Vagina (tissue), 2 donors: ENCODE measurements around the gene ZZZ3. TPM values are rescaled to one million over a fixed set of nuclear protein-coding genes. Genes with fewer than 3 reads are reported as not detected.
A peak's percentile ranks its signal among the peaks of the same experiment; 100 is the strongest.

Experiments used
- DNase-seq, 2 donors: peaks; one replicate each; pipeline ENCODE4 v3.0.0-alpha.2; 2017; ENCODE audit errors: extremely low spot score in 2 of 2
- H3K27ac ChIP-seq: fragments of 200-600 bp; sonication (generic); one replicate; pipeline ENCODE4 v1.5.1; 2019
- H3K27me3 ChIP-seq: fragments of 200-600 bp; sonication (generic); one replicate; pipeline ENCODE4 v1.5.1; 2019
- H3K36me3 ChIP-seq, 2 donors: fragments of 200-600 bp; sonication (generic); one replicate each; pipeline ENCODE4 v1.5.1; 2017 to 2019
- H3K4me1 ChIP-seq: fragments of 200-600 bp; sonication (generic); one replicate; pipeline ENCODE4 v1.5.1; 2019
- H3K4me3 ChIP-seq, 2 donors: fragments of 200-600 bp; sonication (generic); 1 replicate in 1 of 2; 2 replicates in 1 of 2; pipeline ENCODE4 v1.5.1; 2016 to 2019
- H3K9me3 ChIP-seq: fragments of 200-600 bp; sonication (generic); one replicate; pipeline ENCODE4 v1.5.1; 2019
- CTCF ChIP-seq, 3 experiments: fragments of 450-650 bp in 2 of 3; fragments of 200-600 bp in 1 of 3; sonication (generic) in 1 of 3; IDR thresholded peaks; one replicate each; pipeline ENCODE4 v1.5.1; 2017 to 2019; ENCODE audit warnings: antibody characterized with exemption in 3 of 3, mild to moderate bottlenecking in 2 of 3, moderate library complexity in 2 of 3
- POLR2A ChIP-seq, 2 donors: fragments of 450-650 bp; IDR thresholded peaks; one replicate each; pipeline ENCODE4 v1.6.1; 2017; ENCODE audit warnings: antibody characterized with exemption in 2 of 2, mild to moderate bottlenecking in 2 of 2, moderate library complexity in 2 of 2
- POLR2AphosphoS5 ChIP-seq, 2 donors: sonication (generic); formaldehyde crosslinking; IDR thresholded peaks; one replicate each; pipeline ENCODE4 v1.9.0; 2017; ENCODE audit warnings: antibody characterized with exemption in 2 of 2, mild to moderate bottlenecking in 2 of 2, low read depth in 1 of 2; ENCODE audit not compliant: insufficient read depth in 1 of 2
- intact Hi-C: fragments of 100-400 bp; cut with DNase I; formaldehyde crosslinking; loops from one replicate; pipeline ENCODE4 v1.15.1; 2023
- total RNA-seq: library from RNA; depleted of rRNA; stranded (reverse); fragments of >200 nt; gene quantifications from one replicate; pipeline ENCODE4 v1.2.3, GENCODE V29; 2016

ZZZ3 gene
- total RNA-seq: 63.1 TPM

GRCh38 chr1:77682460-77683159 lies at the start of gene ZZZ3:
Gene ZZZ3, minus strand, starts transcription at chr1:77682658. Its CDS starts 49,304 bp downstream, at chr1:77633354.
- DNase-seq: peak in 1 of 2 donors; percentile 95
- TF ChIP-seq POLR2A (IDR thresholded peaks at IDR 0.05) (peak in 1 of 2 donors; percentile 11), CTCF (IDR thresholded peaks at IDR 0.05) (no peak), POLR2AphosphoS5 (IDR thresholded peaks at IDR 0.05; ENCODE audit: insufficient read depth in 1 of 2, low read depth in 1 of 2) (peak; percentile 70 to 77)
- Histone ChIP-seq H3K27me3 (no peaks in the 10 kb centered on the region), H3K36me3 (no peaks in the 10 kb centered on the region), H3K27ac (peak within 1 kb of the TSS; percentile 95), H3K9me3 (no peaks in the 10 kb centered on the region), H3K4me3 (peak within 1 kb of the TSS; percentile 76 to 93), H3K4me1 (peaks cover 56% of the 10 kb centered on the region)
- intact Hi-C loops: loop anchor here (5.0 kb wide), 1 partner anchor 75 kb away; the partner anchor contains the start of gene USP33

- Histone ChIP-seq H3K27me3 (no peaks in the 10 kb centered on the region), H3K27ac (no peak overlapping the region), H3K4me3 (no peak overlapping the region), H3K4me1 (no peaks in the 10 kb centered on the region), H3K9me3 (no peaks in the 10 kb centered on the region), H3K36me3 (peaks cover 0 to 32% of the 10 kb centered on the region in 2 donors)
- TF ChIP-seq CTCF (IDR thresholded peaks at IDR 0.05) (no peak), POLR2A (IDR thresholded peaks at IDR 0.05) (no peak), POLR2AphosphoS5 (IDR thresholded peaks at IDR 0.05; ENCODE audit: insufficient read depth in 1 of 2, low read depth in 1 of 2) (no peak)
- no peak for DNase-seq
- intact Hi-C loops: no loop called here
Measured at GRCh38 chr1:77732090-77732489, 49.6 kb upstream of the ZZZ3 start.

- no peak overlapping the region for H3K27ac ChIP-seq
- no peaks in the 10 kb centered on the region for H3K27me3 ChIP-seq
- no peaks in the 10 kb centered on the region for H3K9me3 ChIP-seq
- intact Hi-C loops: no loop called here
- TF ChIP-seq POLR2A (IDR thresholded peaks at IDR 0.05) (no peak), CTCF (IDR thresholded peaks at IDR 0.05) (no peak), POLR2AphosphoS5 (IDR thresholded peaks at IDR 0.05; ENCODE audit: insufficient read depth in 1 of 2, low read depth in 1 of 2) (no peak)
- H3K36me3 ChIP-seq: peaks cover 3 to 70% of the 10 kb centered on the region in 2 donors
- DNase-seq: no peak
- H3K4me1 ChIP-seq: no peaks in the 10 kb centered on the region
- no peak overlapping the region for H3K4me3 ChIP-seq
Measured at GRCh38 chr1:77725706-77726105, 43.2 kb upstream of the ZZZ3 start.

- Histone ChIP-seq H3K27me3 (no peaks in the 10 kb centered on the region), H3K4me1 (no peaks in the 10 kb centered on the region), H3K36me3 (peaks cover 0 to 75% of the 10 kb centered on the region in 2 donors), H3K27ac (no peak overlapping the region), H3K4me3 (no peak overlapping the region), H3K9me3 (no peaks in the 10 kb centered on the region)
- intact Hi-C loops: no loop called here
- TF ChIP-seq CTCF (IDR thresholded peaks at IDR 0.05) (no peak), POLR2AphosphoS5 (IDR thresholded peaks at IDR 0.05; ENCODE audit: insufficient read depth in 1 of 2, low read depth in 1 of 2) (no peak), POLR2A (IDR thresholded peaks at IDR 0.05) (no peak)
- DNase-seq: no peak
Measured at GRCh38 chr1:77718181-77718580, 35.7 kb upstream of the ZZZ3 start.

GRCh38 chr1:77716065-77716464 lies 33.6 kb upstream of the ZZZ3 start:
- intact Hi-C loops: no loop called here
- no peak for DNase-seq
- Histone ChIP-seq H3K4me3 (no peak overlapping the region), H3K4me1 (no peaks in the 10 kb centered on the region), H3K27me3 (no peaks in the 10 kb centered on the region), H3K36me3 (peaks cover 0 to 77% of the 10 kb centered on the region in 2 donors), H3K9me3 (no peaks in the 10 kb centered on the region), H3K27ac (no peak overlapping the region)
- TF ChIP-seq POLR2AphosphoS5 (IDR thresholded peaks at IDR 0.05; ENCODE audit: insufficient read depth in 1 of 2, low read depth in 1 of 2) (no peak), CTCF (IDR thresholded peaks at IDR 0.05) (no peak), POLR2A (IDR thresholded peaks at IDR 0.05) (no peak)
